IMR-90 (cell line): ENCODE data around the gene CREB5. TPM values are rescaled to one million over a fixed set of nuclear protein-coding genes. Genes with fewer than 3 reads are reported as not detected.

Experiments
- ATAC-seq: fragments of 200-7000 bp; cut with Tn5 transposase; 2 replicates; pipeline ENCODE4 v1.9.1; 2020; ENCODE audit warnings: low read depth, mild to moderate bottlenecking, moderate library complexity
- Bru-seq: library from RNA; stranded (reverse); fragments of 400-500 nt; gene quantifications from one replicate; lab custom pipeline; 2021; lab: Mats Ljungman, UMichigan
- BruChase-seq, 2 experiments: library from RNA; stranded (reverse); fragments of 400-500 nt; gene quantifications; one replicate each; lab custom pipeline; 2021; lab: Mats Ljungman, UMichigan
- BruUV-seq: library from RNA; stranded (reverse); fragments of 400-500 nt; replicated peaks from 2 replicates; lab custom pipeline; 2021; lab: Mats Ljungman, UMichigan
- CTCF ChIA-PET: fragments of 300-600 bp; formaldehyde crosslinking; extraction: SDS; loops from one replicate; lab custom pipeline; 2021; ENCODE audit warnings: antibody characterized with exemption; lab: Yijun Ruan, JAX
- POLR2A ChIA-PET: fragments of 300-600 bp; sonication (Branson Sonifier 250); formaldehyde crosslinking; loops from one replicate; lab custom pipeline; 2022; ENCODE audit warnings: antibody characterized with exemption; ENCODE audit not compliant: unreplicated experiment; lab: Charles Lee
- DNase-seq: peaks from one replicate; pipeline ENCODE4 v3.0.0; 2013
- H2AFZ ChIP-seq: replicated peaks from 2 replicates; pipeline ENCODE3; 2013; ENCODE audit warnings: low read length, mild to moderate bottlenecking; ENCODE audit not compliant: poor library complexity
- H2AK5ac ChIP-seq: 2 replicates; pipeline ENCODE4 v1.6.1; 2013; ENCODE audit warnings: low read depth, low read length, inconsistent platforms
- H2AK9ac ChIP-seq: replicated peaks from 2 replicates; pipeline ENCODE3; 2013; ENCODE audit warnings: mild to moderate bottlenecking, low read depth, low read length, moderate library complexity; ENCODE audit not compliant: poor library complexity
- H2BK120ac ChIP-seq: 2 replicates; pipeline ENCODE4 v1.6.1; 2013; ENCODE audit warnings: low read depth, low read length, inconsistent platforms
- H2BK15ac ChIP-seq: 3 replicates; pipeline ENCODE4 v1.6.1; 2013; ENCODE audit warnings: low read depth, low read length, inconsistent platforms
- H2BK20ac ChIP-seq: 2 replicates; pipeline ENCODE4 v1.6.1; 2013; ENCODE audit warnings: low read depth, mild to moderate bottlenecking, inconsistent platforms, low read length, moderate library complexity
- H2BK5ac ChIP-seq: 2 replicates; pipeline ENCODE4 v1.6.1; 2013; ENCODE audit warnings: mild to moderate bottlenecking, low read depth, low read length, inconsistent platforms; ENCODE audit not compliant: poor library complexity, severe bottlenecking
- H3K14ac ChIP-seq: replicated peaks from 2 replicates; pipeline ENCODE4 v1.6.1; 2013; ENCODE audit warnings: low read depth, low read length, inconsistent platforms
- H3K18ac ChIP-seq: 2 replicates; pipeline ENCODE4 v1.6.1; 2013; ENCODE audit warnings: low read depth, low read length, control low read depth
- H3K23ac ChIP-seq: 2 replicates; pipeline ENCODE4 v1.6.1; 2013; ENCODE audit warnings: low read depth, low read length, inconsistent platforms
- H3K27ac ChIP-seq: 2 replicates; pipeline ENCODE4 v1.5.1; 2013; ENCODE audit warnings: mild to moderate bottlenecking, control low read depth, low read length; ENCODE audit not compliant: insufficient read depth
- H3K27me3 ChIP-seq: 2 replicates; pipeline ENCODE4 v1.6.1; 2013; ENCODE audit warnings: low read length; ENCODE audit not compliant: control insufficient read depth, insufficient read depth
- H3K36me3 ChIP-seq: 2 replicates; pipeline ENCODE4 v1.6.1; 2013; ENCODE audit warnings: low read length, mixed read lengths; ENCODE audit not compliant: control insufficient read depth, insufficient read depth
- H3K4ac ChIP-seq: 2 replicates; pipeline ENCODE4 v1.6.1; 2013; ENCODE audit warnings: low read depth, low read length, inconsistent platforms
- H3K4me1 ChIP-seq: 2 replicates; pipeline ENCODE4 v1.6.1; 2013; ENCODE audit warnings: low read length, mixed read lengths; ENCODE audit not compliant: control insufficient read depth, insufficient read depth
- H3K4me2 ChIP-seq: 2 replicates; pipeline ENCODE4 v1.6.1; 2013; ENCODE audit warnings: low read depth, mild to moderate bottlenecking, control low read depth, low read length, moderate library complexity
- H3K4me3 ChIP-seq: 2 replicates; pipeline ENCODE4 v1.5.1; 2013; ENCODE audit warnings: low read depth, mild to moderate bottlenecking, control low read depth, low read length, moderate library complexity; ENCODE audit not compliant: insufficient read depth
- H3K56ac ChIP-seq: 2 replicates; pipeline ENCODE4 v1.6.1; 2013; ENCODE audit warnings: low read length, inconsistent platforms; ENCODE audit not compliant: insufficient read depth; ENCODE audit errors: extremely low read depth
- H3K79me1 ChIP-seq, 2 experiments: 2 replicates each; pipeline ENCODE4 v1.6.1; 2013; ENCODE audit warnings: low read length in 2 of 2, inconsistent platforms in 1 of 2, low read depth in 1 of 2
- H3K9ac ChIP-seq: 2 replicates; pipeline ENCODE4 v1.6.1; 2013; ENCODE audit warnings: low read depth, low read length, control low read depth
- H3K9me1 ChIP-seq: 2 replicates; pipeline ENCODE4 v1.6.1; 2013; ENCODE audit warnings: low read length, inconsistent platforms; ENCODE audit not compliant: insufficient read depth
- H3K9me3 ChIP-seq: 2 replicates; pipeline ENCODE4 v1.6.1; 2013; ENCODE audit warnings: low read length; ENCODE audit not compliant: control insufficient read depth, insufficient read depth
- H4K20me1 ChIP-seq: 2 replicates; pipeline ENCODE4 v1.6.1; 2013; ENCODE audit warnings: low read length, inconsistent platforms; ENCODE audit not compliant: insufficient read depth
- H4K5ac ChIP-seq: 2 replicates; pipeline ENCODE4 v1.6.1; 2013; ENCODE audit warnings: mild to moderate bottlenecking, low read depth, low read length, control low read depth
- H4K8ac ChIP-seq, 2 experiments: 2 replicates each; pipeline ENCODE4 v1.6.1; 2013; ENCODE audit warnings: low read depth in 2 of 2, low read length in 2 of 2, control low read depth in 1 of 2, inconsistent platforms in 1 of 2
- H4K91ac ChIP-seq: 2 replicates; pipeline ENCODE4 v1.6.1; 2013; ENCODE audit warnings: low read depth, low read length, inconsistent platforms; ENCODE audit not compliant: insufficient read depth
- BHLHE40 ChIP-seq: fragments of 150-350 bp; IDR thresholded peaks from 2 replicates; pipeline ENCODE4 v1.6.1; 2016; ENCODE audit warnings: mild to moderate bottlenecking, low read depth, low read length
- CTCF ChIP-seq: conservative IDR thresholded peaks from 2 replicates; pipeline ENCODE4 v1.5.1; 2012; ENCODE audit warnings: mild to moderate bottlenecking, low read depth, low read length, improper control_type of control experiment
- ELK1 ChIP-seq: fragments of 150-350 bp; IDR thresholded peaks from 2 replicates; pipeline ENCODE4 v1.6.1; 2016; ENCODE audit warnings: low read depth, mild to moderate bottlenecking, low read length, moderate library complexity, borderline replicate concordance
- MAZ ChIP-seq: IDR thresholded peaks from 2 replicates; pipeline ENCODE4 v1.6.1; 2012; ENCODE audit warnings: low read depth, mild to moderate bottlenecking, low read length, improper control_type of control experiment, moderate library complexity, borderline replicate concordance
- MXI1 ChIP-seq: IDR thresholded peaks from 2 replicates; pipeline ENCODE4 v1.6.1; 2012; ENCODE audit warnings: low read depth, mild to moderate bottlenecking, low read length, moderate library complexity, borderline replicate concordance
- NFE2L2 ChIP-seq: fragments of 150-350 bp; IDR thresholded peaks from 2 replicates; pipeline ENCODE4 v1.6.1; 2016; ENCODE audit warnings: low read depth, mild to moderate bottlenecking, low read length
- POLR2A ChIP-seq: IDR thresholded peaks from 2 replicates; pipeline ENCODE4 v1.6.1; 2012; ENCODE audit warnings: mild to moderate bottlenecking, low read depth, low read length
- RAD21 ChIP-seq: IDR thresholded peaks from 2 replicates; pipeline ENCODE4 v1.6.1; 2012; ENCODE audit warnings: low read length, improper control_type of control experiment
- RCOR1 ChIP-seq: IDR thresholded peaks from 2 replicates; pipeline ENCODE4 v1.6.1; 2012; ENCODE audit warnings: mild to moderate bottlenecking, low read length, improper control_type of control experiment; ENCODE audit not compliant: insufficient replicate concordance
- SMC3 ChIP-seq: fragments of 150-350 bp; IDR thresholded peaks from 2 replicates; pipeline ENCODE4 v1.6.1; 2016; ENCODE audit warnings: low read depth, mild to moderate bottlenecking, antibody characterized with exemption, low read length, moderate library complexity
- WGBS, 2 experiments: methylation state at CpG; one replicate each; pipeline versions ENCODE4 v1.1.5 to v1.1.7; 2013; ENCODE audit warnings: missing lambda C conversion rate in 2 of 2; ENCODE audit not compliant: insufficient read length in 1 of 2; ENCODE audit errors: extremely low coverage in 2 of 2; 5-methylcytosine and 5-hydroxymethylcytosine counted together
- dilution Hi-C: fragments of 300-500 bp; cut with HindIII; formaldehyde crosslinking; loops from one replicate; pipeline ENCODE4 v1.14.3; 2018; ENCODE audit warnings: low sequenced_read_pairs; ENCODE audit not compliant: unreplicated experiment
- in situ Hi-C: fragments of 300-500 bp; cut with MboI; formaldehyde crosslinking; loops from 3 replicates; pipeline ENCODE4 v1.14.3; 2019; ENCODE audit warnings: low sequenced_read_pairs, inconsistent platforms, mixed read lengths
- intact Hi-C: fragments of 100-400 bp; cut with micrococcal nuclease; formaldehyde crosslinking; loops from 2 replicates; pipeline ENCODE4 v1.10.0; 2022
- long read RNA-seq: library from polyadenylated mRNA; unstranded; transcript quantifications from one replicate; pipeline ENCODE4 v2.0.0, GENCODE V29; 2021; ENCODE audit not compliant: unreplicated experiment
- polyA plus RNA-seq, 3 experiments: library from polyadenylated mRNA; depleted of rRNA; stranded (reverse); fragments of >200 nt; gene quantifications; 2 replicates each; pipeline ENCODE4 v1.2.3, GENCODE V29; 2012; ENCODE audit warnings: low replicate concordance in 1 of 3
- total RNA-seq: library from RNA; depleted of rRNA; stranded (reverse); fragments of >200 nt; gene quantifications from 2 replicates; pipeline ENCODE4 v1.2.3, GENCODE V29; 2012; rRNA removed

Gene CREB5
- total RNA-seq (7.3 and 11.1 TPM in 2 replicates), polyA plus RNA-seq (2012; rRNA removed) (13.1 and 17.9 TPM in 2 replicates), Bru-seq, nascent RNA (percentile 71 among the genes with signal in this experiment), BruChase-seq, experiment 1, labeled RNA remaining after a 6-hour chase (percentile 50 among the genes with signal in this experiment), BruChase-seq, experiment 2, labeled RNA remaining after a 2-hour chase (percentile 60 among the genes with signal in this experiment)
- 8.1 and 23.7 TPM in 2 replicates for polyA plus RNA-seq (2012; cell fraction: cytosol; rRNA removed)
- 66.8 and 78.4 TPM in 2 replicates for polyA plus RNA-seq (2012; cell fraction: nucleus; rRNA removed; ENCODE audit: low replicate concordance)
- long read RNA-seq, transcript CREB5-212 (2 exons, 603 nt), result major isoform, 5 of 14 reads
- long read RNA-seq, partial matches to known transcripts, result 0 of 14 reads
- long read RNA-seq, other reads (novel, unspliced or antisense), result 8 of 14 reads

GRCh38 chr7:28411876-28412662 lies at the start of gene CREB5:
Gene CREB5 (plus strand): TSS chr7:28412518. CDS start chr7:28412915, 397 bp downstream.
- dilution Hi-C loops, result no loop called here
- Histone ChIP-seq H3K4ac (no peak within 1 kb of the TSS), H2AFZ (no peak within 1 kb of the TSS)

More at GRCh38 chr7:28411876-28412662, at the start of gene CREB5:
- whole genome bisulfite sequencing, 2 experiments, result no CpG with 5 or more reads among the region's 8 CpGs
- H3K18ac ChIP-seq, result no peak within 1 kb of the TSS
- POLR2A ChIA-PET, result no interaction called here
- H4K20me1 ChIP-seq, result 0 out of 2 replicates have a peak, but pooled peaks cover 3% of the 10 kb centered on the region
- H3K56ac ChIP-seq, result no peak within 1 kb of the TSS
- H3K9ac ChIP-seq, result no peak within 1 kb of the TSS; the same call in 1 of the 2 replicates
- H2BK5ac ChIP-seq, result no peak within 1 kb of the TSS
- H2BK20ac ChIP-seq, result no peak within 1 kb of the TSS
- no peaks in the 10 kb centered on the region for H3K36me3 ChIP-seq
- no peak within 1 kb of the TSS for H2BK120ac ChIP-seq
- H3K4me2 ChIP-seq, result peak within 1 kb of the TSS; percentile 99
- peaks cover 7% of the 10 kb centered on the region; the same call in 1 of the 2 replicates for H3K4me1 ChIP-seq
- H3K4me3 ChIP-seq, result no peak within 1 kb of the TSS
- H3K79me1 ChIP-seq, result peaks cover 5 to 9% of the 10 kb centered on the region in 2 experiments; a peak in 3 of 4 replicates
- intact Hi-C loops (loop anchor here (5.0 kb wide), 3 partner anchors 120 to 440 kb away; no protein-coding TSS in a partner anchor), in situ Hi-C loops (no loop called here)
- H4K5ac ChIP-seq, result no peak within 1 kb of the TSS
- H3K27me3 ChIP-seq, result no peaks in the 10 kb centered on the region
- H3K9me1 ChIP-seq, result 0 out of 2 replicates have a peak, but pooled peaks cover 3% of the 10 kb centered on the region
- ATAC-seq (no peak), DNase-seq (peak; percentile 42)
- H3K23ac ChIP-seq, result no peak within 1 kb of the TSS
- H2AK5ac ChIP-seq, result no peak within 1 kb of the TSS
- H2AK9ac ChIP-seq, result no peak within 1 kb of the TSS
- H4K91ac ChIP-seq, result no peak within 1 kb of the TSS
- CTCF ChIA-PET, result interaction anchor here (0.6 kb wide), 1 partner anchor 364 kb away, joined by 3 read pairs; no protein-coding TSS in a partner anchor
- no peak within 1 kb of the TSS for H2BK15ac ChIP-seq
- H3K14ac ChIP-seq, result no peak within 1 kb of the TSS
- H4K8ac ChIP-seq, result no peak within 1 kb of the TSS; a peak in 1 of 4 replicates
- no peak within 1 kb of the TSS for H3K27ac ChIP-seq
- no peaks in the 10 kb centered on the region for H3K9me3 ChIP-seq
- no peak for TF ChIP-seq MAZ
- TF ChIP-seq NFE2L2, result no peak
- no peak for TF ChIP-seq RCOR1
- TF ChIP-seq MXI1, result no peak
- TF ChIP-seq BHLHE40, result no peak
- no peak for TF ChIP-seq RAD21
- TF ChIP-seq ELK1, result no peak
- 0 out of 2 replicates have a peak, but pooled peaks have one; percentile 14 for TF ChIP-seq CTCF
- TF ChIP-seq SMC3, result no peak
- TF ChIP-seq POLR2A, result peak; percentile 56
- BruUV-seq, result no TSS peak
